Osteocyte (in vitro differentiated cells): ENCODE measurements around the gene NDUFS2. TPM values are rescaled to one million over a fixed set of nuclear protein-coding genes. Genes with fewer than 3 reads are reported as not detected.
A peak's percentile ranks its signal among the peaks of the same experiment; 100 is the strongest.

ENCODE experiments used
- DNase-seq: peaks from one replicate; pipeline ENCODE4 v3.0.0; 2021; ENCODE audit warnings: mixed read lengths; ENCODE audit not compliant: unreplicated experiment; ENCODE audit errors: extremely low spot score
- H3K27ac Mint-ChIP-seq: one replicate; pipeline ENCODE4 v1.8.0; 2021; ENCODE audit warnings: mild to moderate bottlenecking, mixed read lengths; ENCODE audit not compliant: unreplicated experiment
- H3K27me3 Mint-ChIP-seq: one replicate; pipeline ENCODE4 v1.8.0; 2021; ENCODE audit warnings: mixed read lengths; ENCODE audit not compliant: unreplicated experiment
- H3K36me3 Mint-ChIP-seq: one replicate; pipeline ENCODE4 v1.8.0; 2021; ENCODE audit warnings: mixed read lengths; ENCODE audit not compliant: unreplicated experiment
- H3K4me1 Mint-ChIP-seq: one replicate; pipeline ENCODE4 v1.8.0; 2021; ENCODE audit warnings: mixed read lengths; ENCODE audit not compliant: unreplicated experiment
- H3K4me3 Mint-ChIP-seq: one replicate; pipeline ENCODE4 v1.8.0; 2021; ENCODE audit warnings: mild to moderate bottlenecking, moderate library complexity, mixed read lengths; ENCODE audit not compliant: unreplicated experiment
- H3K9me3 Mint-ChIP-seq: one replicate; pipeline ENCODE4 v1.8.0; 2021; ENCODE audit warnings: mixed read lengths; ENCODE audit not compliant: unreplicated experiment
- long read RNA-seq: library from polyadenylated mRNA; unstranded; transcript quantifications from one replicate; pipeline ENCODE4 v2.0.0, GENCODE V29; 2021
- total RNA-seq: library from RNA; stranded (reverse); gene quantifications from 2 replicates; pipeline ENCODE4 v1.2.1, GENCODE V29; 2021
- TF ChIP-seq, protein P1 (sequence below): fragments of 200-600 bp; sonication (generic); IDR thresholded peaks from 2 replicates; pipeline ENCODE4 v1.5.0; 2021; ENCODE audit warnings: antibody characterized with exemption, mild to moderate bottlenecking, moderate library complexity

Gene NDUFS2
- 82.0 and 82.5 TPM in 2 replicates for total RNA-seq
- long read RNA-seq, partial matches to known transcripts, result 755 of 818 reads
- long read RNA-seq, other reads (novel, unspliced or antisense), result 61 of 818 reads

DNA sequence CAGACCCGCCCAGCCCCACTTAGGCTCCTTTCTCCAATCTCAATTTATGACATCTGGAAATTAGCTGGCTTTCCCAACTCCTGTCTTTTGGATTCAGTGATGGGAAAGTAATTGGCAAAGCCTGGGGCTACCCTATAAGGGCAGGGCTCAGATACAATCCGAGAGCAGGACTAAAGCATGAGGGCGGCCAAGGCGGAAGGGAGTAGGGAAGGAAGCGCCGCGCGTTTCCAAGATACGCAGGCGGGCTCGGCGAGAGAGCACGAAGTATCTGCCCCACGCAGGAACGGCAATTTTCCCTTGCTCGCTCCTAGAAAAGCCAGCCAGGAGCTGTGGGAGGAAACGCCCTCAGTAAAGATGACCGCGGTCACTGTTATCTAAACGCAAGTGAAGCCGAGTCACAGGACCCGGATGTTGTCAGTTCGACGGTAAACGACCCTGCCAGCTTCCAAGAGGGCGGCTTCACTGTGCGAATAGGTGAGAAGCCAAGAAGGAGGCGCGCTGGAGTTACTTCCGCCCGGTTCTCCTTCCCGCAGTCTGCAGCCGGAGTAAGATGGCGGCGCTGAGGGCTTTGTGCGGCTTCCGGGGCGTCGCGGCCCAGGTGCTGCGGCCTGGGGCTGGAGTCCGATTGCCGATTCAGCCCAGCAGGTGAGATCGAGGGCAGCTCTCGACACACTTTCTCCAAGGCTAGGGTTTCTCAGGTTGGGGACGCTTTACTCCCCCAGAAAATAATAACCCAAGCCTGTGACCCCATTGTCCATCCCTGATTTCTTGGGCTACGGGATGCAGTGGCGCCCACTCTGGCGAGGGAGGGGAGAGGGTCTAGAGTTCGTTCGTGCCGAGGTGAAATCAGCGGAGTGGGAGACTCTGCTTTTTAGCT is at the start of gene NDUFS2:
NDUFS2 (plus strand) TSS at position 532 of the 877 bp plus-strand sequence; CDS start at position 551, 19 bp downstream.
- Mint-ChIP-seq H3K27me3 (no peaks in the 10 kb centered on the region), H3K27ac (peak within 1 kb of the TSS; percentile 96), H3K4me3 (peak within 1 kb of the TSS; percentile 91), H3K4me1 (peaks cover 68% of the 10 kb centered on the region), H3K36me3 (peaks cover 17% of the 10 kb centered on the region), H3K9me3 (no peaks in the 10 kb centered on the region)
- peak; percentile 97 for DNase-seq
- TF ChIP-seq, protein P1, sequence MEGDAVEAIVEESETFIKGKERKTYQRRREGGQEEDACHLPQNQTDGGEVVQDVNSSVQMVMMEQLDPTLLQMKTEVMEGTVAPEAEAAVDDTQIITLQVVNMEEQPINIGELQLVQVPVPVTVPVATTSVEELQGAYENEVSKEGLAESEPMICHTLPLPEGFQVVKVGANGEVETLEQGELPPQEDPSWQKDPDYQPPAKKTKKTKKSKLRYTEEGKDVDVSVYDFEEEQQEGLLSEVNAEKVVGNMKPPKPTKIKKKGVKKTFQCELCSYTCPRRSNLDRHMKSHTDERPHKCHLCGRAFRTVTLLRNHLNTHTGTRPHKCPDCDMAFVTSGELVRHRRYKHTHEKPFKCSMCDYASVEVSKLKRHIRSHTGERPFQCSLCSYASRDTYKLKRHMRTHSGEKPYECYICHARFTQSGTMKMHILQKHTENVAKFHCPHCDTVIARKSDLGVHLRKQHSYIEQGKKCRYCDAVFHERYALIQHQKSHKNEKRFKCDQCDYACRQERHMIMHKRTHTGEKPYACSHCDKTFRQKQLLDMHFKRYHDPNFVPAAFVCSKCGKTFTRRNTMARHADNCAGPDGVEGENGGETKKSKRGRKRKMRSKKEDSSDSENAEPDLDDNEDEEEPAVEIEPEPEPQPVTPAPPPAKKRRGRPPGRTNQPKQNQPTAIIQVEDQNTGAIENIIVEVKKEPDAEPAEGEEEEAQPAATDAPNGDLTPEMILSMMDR, result peak; percentile 40

- H3K9me3 Mint-ChIP-seq, result no peaks in the 10 kb centered on the region
- peaks cover 14% of the 10 kb centered on the region for H3K4me1 Mint-ChIP-seq
- H3K27me3 Mint-ChIP-seq, result no peaks in the 10 kb centered on the region
- TF ChIP-seq, protein P1, result no peak
- no peak for DNase-seq
- peak overlapping the region; percentile 100 for H3K27ac Mint-ChIP-seq
- H3K4me3 Mint-ChIP-seq, result peak overlapping the region; percentile 94
- H3K36me3 Mint-ChIP-seq, result peaks cover 11% of the 10 kb centered on the region
Observed at GRCh38 chr1:161153176-161153575, 49.0 kb upstream of the NDUFS2 start.

GRCh38 chr1:161153682-161154337 is 48.4 kb upstream of the NDUFS2 start, which contains the start of gene UFC1:
UFC1 (plus strand) TSS chr1:161153978; CDS start chr1:161153998, 20 bp downstream.
- peak within 1 kb of the TSS; percentile 100 for H3K27ac Mint-ChIP-seq
- DNase-seq, result peak; percentile 90
- H3K4me1 Mint-ChIP-seq, result peaks cover 21% of the 10 kb centered on the region
- H3K4me3 Mint-ChIP-seq, result peak within 1 kb of the TSS; percentile 94
- H3K36me3 Mint-ChIP-seq, result peaks cover 11% of the 10 kb centered on the region
- H3K9me3 Mint-ChIP-seq, result no peaks in the 10 kb centered on the region
- TF ChIP-seq, protein P1, result no peak
- no peaks in the 10 kb centered on the region for H3K27me3 Mint-ChIP-seq

DNA sequence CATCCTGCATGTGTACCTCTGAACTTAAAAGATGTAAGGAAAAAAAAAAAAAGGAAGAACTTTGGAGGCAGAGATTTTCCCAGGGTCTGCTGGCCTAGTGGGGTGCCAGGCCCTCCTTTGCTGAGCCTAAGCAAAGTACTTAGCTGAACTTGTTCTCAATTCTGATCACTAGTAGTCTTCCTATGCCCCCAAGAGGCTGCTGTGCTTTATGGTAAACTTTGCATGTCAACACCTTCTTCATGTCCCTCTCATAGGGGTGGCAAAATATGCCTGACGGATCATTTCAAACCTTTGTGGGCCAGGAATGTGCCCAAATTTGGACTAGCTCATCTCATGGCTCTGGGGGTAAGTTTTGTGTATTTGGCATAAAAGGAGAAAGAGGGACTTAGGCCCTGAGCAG is 44.3 kb upstream of the NDUFS2 start:
- peaks cover 38% of the 10 kb centered on the region for H3K4me1 Mint-ChIP-seq
- no peak overlapping the region for H3K4me3 Mint-ChIP-seq
- TF ChIP-seq, protein P1, result no peak
- DNase-seq, result no peak
- no peaks in the 10 kb centered on the region for H3K9me3 Mint-ChIP-seq
- no peaks in the 10 kb centered on the region for H3K27me3 Mint-ChIP-seq
- peaks cover 15% of the 10 kb centered on the region for H3K36me3 Mint-ChIP-seq
- H3K27ac Mint-ChIP-seq, result peak overlapping the region; percentile 91
